GM21723 (cell line): Measurements from ENCODE around the gene SLCO4A1.

Experiments used
- ATAC-seq: cut with Tn5 transposase; IDR thresholded peaks from one replicate; pipeline ENCODE4 v1.9.1; 2021; ENCODE audit warnings: mild to moderate bottlenecking, moderate library complexity; ENCODE audit not compliant: unreplicated experiment

Gene SLCO4A1

GRCh38 chr20:62696989-62697388 lies 54.7 kb downstream of the SLCO4A1 start:
- no peak for ATAC-seq

- ATAC-seq, result no peak
Observed at GRCh38 chr20:62697468-62697912, 55.2 kb downstream of the SLCO4A1 start.

DNA sequence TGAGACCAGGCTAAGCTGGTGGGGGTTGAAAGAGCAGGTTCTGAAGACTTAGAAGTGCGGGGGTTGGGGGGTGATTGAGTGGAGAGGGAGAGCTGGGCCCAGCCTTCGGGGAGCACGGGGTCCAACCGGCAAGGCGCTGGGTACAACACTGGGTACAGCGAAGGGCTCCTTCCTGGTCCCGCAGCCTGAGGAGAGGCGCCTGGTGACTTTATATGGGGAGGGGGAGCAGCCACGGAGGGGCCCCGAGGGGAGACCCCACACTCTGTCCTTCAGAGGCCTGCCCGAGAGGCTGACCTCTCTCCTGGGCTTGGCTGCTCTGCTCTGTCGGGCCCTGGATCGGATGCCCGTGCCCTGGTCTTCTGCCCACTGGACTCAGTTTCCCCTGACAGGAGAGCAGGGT lies 55.9 kb downstream of the SLCO4A1 start:
- no peak for ATAC-seq

GRCh38 chr20:62699296-62699695 lies 57.0 kb downstream of the SLCO4A1 start:
- no peak for ATAC-seq

DNA sequence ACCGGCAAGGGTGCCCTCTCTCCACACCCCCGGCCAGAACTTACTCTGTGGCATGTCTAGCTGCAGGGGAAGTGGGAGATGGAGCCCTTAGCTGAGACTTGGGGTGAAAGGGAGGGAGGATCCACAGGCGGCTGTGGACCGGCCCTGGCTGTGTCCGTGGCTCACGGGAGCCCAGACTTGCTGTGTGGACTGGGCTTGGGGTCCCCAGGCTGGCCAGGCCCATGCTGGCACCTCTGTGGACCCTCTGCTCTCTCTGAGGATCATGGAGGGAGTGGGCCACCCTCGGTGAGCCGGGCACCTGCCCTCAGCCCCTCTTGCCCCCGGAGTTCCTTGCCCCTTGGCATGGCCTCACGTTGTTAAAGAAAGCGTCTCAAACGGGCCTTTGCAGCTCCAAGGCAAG lies 57.4 kb downstream of the SLCO4A1 start:
- ATAC-seq, result no peak

DNA sequence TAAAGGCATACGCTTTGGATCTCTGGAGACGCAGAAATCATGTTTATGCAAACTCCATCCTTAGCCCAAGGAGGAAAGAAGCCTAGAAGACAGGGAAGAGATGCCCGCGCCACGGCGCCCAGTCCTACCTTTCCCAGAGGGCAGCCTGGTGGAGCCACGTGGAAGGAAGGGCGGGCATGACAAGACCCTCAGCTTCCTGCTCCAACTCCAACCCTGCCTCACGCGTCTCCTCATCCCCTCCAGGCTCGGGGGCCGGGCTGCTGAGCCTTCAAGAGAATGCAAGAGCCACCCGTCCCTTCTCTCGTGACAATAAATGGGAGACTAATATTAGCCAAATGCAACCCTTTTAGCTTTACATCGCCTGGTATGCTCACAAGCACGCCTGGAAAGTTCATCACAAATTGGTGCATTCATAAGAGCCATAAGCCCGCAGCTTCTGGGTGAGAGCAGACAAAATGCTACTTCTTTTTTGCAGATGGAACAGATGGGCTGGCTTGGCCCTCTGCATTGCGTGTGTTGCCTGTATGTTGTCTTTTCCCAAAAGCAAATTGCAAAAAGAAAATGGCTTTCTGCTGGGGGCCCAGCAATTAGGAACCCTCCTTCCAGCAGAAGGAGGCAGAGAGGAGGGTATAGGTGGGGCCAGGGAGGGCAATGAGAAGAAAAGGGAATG lies 58.1 kb downstream of the SLCO4A1 start:
- no peak for ATAC-seq

- ATAC-seq, result no peak
Observed at GRCh38 chr20:62701161-62702012, 59.1 kb downstream of the SLCO4A1 start.

GRCh38 chr20:62702013-62702300 lies 59.7 kb downstream of the SLCO4A1 start:
- ATAC-seq, result no peak

DNA sequence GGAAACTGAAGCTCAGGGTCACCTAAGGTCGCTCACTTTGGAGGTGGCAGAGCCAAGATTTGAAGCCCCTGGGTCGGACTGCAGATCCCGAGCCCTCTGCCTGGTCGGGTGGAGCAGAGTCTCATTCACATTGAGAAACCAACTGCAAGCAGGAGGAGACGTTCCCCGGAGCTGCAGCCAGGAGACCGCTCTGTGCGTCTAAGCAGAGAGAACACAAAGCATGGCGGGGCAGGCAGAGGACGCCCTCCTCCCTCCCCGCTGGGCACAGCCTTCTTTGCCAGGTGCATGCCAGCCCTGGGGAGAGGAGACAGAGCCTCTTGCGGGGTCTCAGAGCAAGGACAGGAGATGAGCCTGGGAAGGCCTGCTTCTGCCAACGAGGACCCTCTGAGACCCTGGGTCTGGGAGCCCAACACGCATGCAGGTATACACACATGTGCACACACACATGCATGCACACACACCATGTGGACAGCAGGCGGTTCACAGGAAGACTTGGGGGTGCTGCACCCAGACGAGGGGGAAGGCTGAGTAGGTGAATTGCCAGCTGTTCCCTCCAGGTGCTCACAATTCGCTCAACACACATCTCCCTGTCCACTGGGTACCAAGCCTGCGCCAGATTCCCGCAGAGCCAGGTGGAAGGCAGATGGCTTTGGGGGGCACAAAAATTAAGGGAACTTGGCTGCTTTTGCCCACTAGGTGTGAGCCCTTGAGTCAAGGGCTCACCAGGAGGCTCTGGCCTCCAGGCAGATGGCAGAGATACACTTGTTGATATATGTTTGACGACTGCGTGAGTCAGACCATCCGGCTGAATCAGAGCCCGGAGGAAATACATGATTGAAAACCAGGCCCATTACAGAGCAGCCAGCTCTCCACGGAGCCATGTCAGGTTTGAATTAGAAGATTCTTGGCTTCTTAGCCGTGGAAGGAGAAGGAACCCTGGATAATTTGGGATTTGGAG lies 60.9 kb downstream of the SLCO4A1 start:
- ATAC-seq, result no peak

DNA sequence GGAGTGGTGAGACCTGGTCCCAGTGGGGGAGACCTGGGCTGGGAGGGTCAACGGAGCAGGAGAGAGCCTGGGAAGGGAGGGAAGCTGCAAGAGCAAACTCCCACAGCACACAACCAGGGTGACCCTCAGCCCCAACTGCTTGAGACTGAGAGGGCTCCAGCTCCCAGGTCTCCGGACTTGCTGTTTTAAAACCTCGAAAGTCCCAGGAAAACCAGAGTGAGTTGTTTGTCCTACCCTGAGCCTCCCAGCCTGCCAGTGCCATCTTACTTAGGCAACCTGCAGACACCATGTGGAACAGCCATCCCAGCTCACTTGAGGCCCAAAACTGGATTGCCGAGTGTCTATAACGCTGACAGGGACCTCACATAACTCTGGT lies 61.5 kb downstream of the SLCO4A1 start:
- ATAC-seq, result no peak

GRCh38 chr20:62704341-62704948 lies 62.1 kb downstream of the SLCO4A1 start:
- no peak for ATAC-seq

GRCh38 chr20:62705627-62706026 lies 63.3 kb downstream of the SLCO4A1 start:
- ATAC-seq, result no peak

- no peak for ATAC-seq
Observed at GRCh38 chr20:62706344-62706743, 64.0 kb downstream of the SLCO4A1 start.

GRCh38 chr20:62706857-62707256 lies 64.6 kb downstream of the SLCO4A1 start:
- no peak for ATAC-seq

DNA sequence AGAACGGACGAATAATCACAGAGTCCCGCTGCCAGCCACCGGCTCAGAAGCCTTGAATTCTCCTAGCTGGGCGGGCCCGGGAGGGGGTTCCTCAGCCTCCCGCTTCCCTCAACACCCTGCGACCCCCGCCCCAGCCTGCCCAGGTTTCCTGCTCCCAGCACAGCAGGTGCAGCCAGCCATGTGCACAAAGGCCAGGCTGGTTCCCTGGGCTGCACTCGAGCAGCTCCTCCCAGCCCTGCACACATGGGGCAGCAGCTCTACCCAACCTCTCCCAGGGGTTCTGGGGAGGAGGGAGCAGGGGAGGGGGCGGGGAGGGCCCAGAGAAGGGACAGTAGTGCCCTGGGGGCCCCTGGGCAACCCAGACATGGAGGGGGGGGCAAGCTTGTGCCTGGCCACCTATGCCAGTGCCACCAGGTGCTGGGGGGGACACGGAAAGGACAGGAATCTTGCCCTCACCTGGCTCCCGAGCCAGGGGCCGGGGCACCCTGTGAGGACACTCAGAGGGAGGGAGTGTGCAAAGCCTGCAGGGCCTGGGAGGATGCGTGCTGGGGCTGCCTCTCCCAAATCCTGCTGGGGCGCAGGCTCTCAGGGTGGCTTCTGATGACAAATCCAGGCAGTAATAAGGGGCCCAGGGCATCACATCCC lies 65.1 kb downstream of the SLCO4A1 start:
- ATAC-seq, result no peak

- no peak for ATAC-seq
Observed at GRCh38 chr20:62707921-62708521, 65.7 kb downstream of the SLCO4A1 start.

DNA sequence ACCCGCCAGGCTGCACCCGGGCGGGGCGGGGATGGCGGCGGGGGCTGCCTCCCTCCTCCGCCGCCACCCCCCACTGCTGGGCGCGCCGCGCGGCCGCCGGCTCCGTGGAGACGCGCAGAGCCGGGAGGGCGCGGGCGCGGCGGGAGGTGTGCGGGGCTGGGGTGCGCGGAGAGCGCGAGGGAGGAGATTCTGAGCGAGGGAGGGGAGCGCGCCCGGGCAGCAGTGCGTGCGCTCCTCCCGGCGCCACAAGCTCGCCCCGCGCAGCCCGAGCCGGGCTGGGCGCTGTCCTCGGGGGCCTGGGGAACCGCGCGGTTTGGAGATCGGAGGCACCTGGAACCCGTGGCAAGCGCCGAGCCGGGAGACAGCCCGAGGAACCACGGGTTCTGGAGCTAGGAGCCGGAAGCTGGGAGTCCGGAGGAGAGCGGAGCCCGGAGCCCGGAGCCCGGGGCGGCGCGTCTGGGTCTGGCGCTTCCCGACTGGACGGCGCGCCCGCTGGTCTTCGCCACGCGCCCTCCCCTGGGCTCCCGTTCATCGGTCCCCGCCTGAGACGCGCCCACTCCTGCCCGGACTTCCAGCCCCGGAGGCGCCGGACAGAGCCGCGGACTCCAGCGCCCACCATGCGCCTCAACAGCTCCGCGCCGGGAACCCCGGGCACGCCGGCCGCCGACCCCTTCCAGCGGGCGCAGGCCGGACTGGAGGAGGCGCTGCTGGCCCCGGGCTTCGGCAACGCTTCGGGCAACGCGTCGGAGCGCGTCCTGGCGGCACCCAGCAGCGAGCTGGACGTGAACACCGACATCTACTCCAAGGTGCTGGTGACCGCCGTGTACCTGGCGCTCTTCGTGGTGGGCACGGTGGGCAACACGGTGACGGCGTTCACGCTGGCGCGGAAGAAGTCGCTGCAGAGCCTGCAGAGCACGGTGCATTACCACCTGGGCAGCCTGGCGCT lies 66.6 kb downstream of the SLCO4A1 start, which contains the start of gene NTSR1:
NTSR1 (plus strand) TSS at position 246 of the 946 bp plus-strand sequence; CDS start at position 618, 372 bp downstream.
- ATAC-seq, result no peak

GRCh38 chr20:62709537-62709905 lies 67.2 kb downstream of the SLCO4A1 start:
- no peak for ATAC-seq
